ENCODE data around the gene SIRT3.

- TF ChIP-seq CTCF (IDR thresholded peaks at IDR 0.05) (no peak), EP300 (IDR thresholded peaks at IDR 0.05) (no peak), POLR2AphosphoS5 (IDR thresholded peaks at IDR 0.05) (no peak)
These were observed 32.8 kb downstream of the SIRT3 start for GRCh38 chr11:203056-203944.
